HG03432 (cell line): ENCODE results near the gene CLTC.

Experiments
- ATAC-seq: cut with Tn5 transposase; IDR thresholded peaks from one replicate; pipeline ENCODE4 v1.9.1; 2021; ENCODE audit warnings: mild to moderate bottlenecking, moderate library complexity; ENCODE audit not compliant: unreplicated experiment

The CLTC gene

DNA sequence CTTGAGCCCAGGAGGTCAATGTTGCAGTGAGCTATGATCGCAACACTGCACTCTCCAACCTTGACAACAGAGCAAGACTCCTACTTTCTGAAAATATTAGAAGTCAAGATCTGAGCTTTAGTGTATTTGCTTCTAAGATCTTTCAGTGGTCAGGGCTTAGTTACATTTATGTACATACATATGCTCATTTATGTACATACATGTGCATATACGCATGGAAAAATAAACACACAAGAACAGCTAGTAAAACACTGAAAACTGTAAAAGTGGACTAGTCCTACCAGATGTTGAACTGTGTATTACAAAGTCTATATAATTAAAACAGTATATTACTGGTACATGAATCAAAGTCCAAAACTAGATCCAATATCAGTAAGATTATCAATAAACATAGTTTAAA lies 59.2 kb downstream of the CLTC start:
- no peak for ATAC-seq

GRCh38 chr17:59680314-59680713 lies 60.6 kb downstream of the CLTC start:
- ATAC-seq = no peak

DNA sequence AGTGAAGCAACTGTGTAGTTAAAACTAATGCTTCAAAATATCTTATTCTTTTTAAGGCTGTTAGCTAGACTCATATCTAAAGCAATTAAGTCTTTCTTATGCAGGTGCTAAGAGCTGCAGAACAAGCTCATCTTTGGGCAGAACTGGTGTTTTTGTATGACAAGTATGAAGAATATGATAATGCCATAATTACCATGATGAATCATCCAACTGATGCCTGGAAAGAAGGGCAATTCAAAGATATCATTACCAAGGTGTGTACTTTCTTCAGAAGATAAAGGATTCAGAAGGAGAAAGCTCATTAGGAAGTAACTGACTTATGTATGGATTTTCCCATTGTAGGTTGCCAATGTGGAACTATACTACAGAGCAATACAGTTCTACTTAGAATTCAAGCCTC lies 63.6 kb downstream of the CLTC start:
- ATAC-seq = no peak

DNA sequence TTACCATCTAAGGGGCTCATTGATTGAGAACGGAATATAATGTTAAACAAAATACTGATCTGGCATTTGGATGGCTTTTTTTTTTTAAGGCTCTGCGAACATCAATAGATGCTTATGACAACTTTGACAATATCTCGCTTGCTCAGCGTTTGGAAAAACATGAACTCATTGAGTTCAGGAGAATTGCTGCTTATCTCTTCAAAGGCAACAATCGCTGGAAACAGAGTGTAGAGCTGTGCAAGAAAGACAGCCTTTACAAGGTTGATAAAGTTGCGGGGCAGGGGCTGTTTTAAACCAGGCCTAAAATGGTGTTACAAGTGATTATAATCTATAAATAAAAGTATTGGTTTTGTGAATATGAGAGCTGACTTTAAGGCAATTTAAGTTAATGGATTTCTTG lies 65.3 kb downstream of the CLTC start:
- no peak for ATAC-seq

DNA sequence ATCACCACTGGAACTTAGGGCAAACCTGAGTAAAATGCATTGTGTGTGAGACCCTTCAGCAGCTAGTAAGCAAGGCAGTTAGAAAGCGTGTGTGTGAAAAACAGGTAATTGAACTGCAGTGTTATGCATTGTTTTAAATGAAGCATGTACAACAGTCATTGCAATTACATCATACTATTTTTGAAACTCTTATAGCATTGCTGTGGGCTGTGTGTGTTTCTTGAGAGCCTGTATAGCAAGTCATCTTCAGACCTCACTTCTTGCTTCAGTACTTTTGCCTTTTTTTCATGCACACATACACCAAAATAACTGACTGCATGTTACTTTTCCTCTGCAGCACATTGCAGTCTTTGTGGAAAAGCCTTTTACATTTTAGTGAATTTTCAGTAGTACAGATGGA lies 68.3 kb downstream of the CLTC start:
- no peak for ATAC-seq

GRCh38 chr17:59688496-59688895 lies 68.8 kb downstream of the CLTC start:
- no peak for ATAC-seq

DNA sequence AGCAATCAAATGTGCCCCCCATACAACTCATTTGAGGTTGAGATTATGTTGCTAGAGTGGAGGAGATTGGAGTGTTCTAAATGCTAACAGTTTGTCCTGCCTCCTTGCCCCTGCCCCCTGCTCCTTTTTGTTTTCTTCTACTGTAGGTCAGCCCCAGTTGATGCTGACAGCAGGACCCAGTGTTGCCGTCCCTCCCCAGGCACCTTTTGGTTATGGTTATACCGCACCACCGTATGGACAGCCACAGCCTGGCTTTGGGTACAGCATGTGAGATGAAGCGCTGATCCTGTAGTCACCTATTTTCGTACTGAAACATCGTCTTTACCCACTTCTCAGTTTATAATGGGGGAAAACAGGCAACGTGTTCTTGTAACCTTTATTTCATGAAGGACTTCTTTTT lies 73.9 kb downstream of the CLTC start:
- no peak for ATAC-seq

- ATAC-seq = no peak
Measured at GRCh38 chr17:59694344-59694743, 74.6 kb downstream of the CLTC start.

GRCh38 chr17:59695945-59696681 lies 76.4 kb downstream of the CLTC start:
- no peak for ATAC-seq

GRCh38 chr17:59696682-59697277 lies 77.1 kb downstream of the CLTC start:
- ATAC-seq = no peak

- ATAC-seq = no peak
Measured at GRCh38 chr17:59698143-59698542, 78.4 kb downstream of the CLTC start.

DNA sequence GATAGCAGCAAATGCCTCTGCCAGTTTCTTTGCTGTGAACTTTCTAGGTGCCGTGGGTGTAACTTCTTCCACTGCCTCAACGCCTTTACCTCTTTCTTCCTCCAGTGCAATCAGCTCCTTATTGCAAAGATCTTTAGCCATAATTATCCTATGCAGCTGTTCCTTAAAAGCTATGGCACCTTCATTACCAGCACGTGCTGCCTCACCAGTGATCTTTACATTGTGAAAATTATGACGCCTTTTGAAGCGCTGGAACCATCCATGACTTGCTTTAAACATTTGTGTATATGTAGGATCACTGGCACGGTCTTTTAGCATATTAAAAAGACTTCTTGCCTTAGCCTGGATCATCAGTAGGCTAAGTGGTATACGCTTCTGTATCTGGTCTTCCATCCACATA lies 79.5 kb downstream of the CLTC start:
- ATAC-seq = no peak

GRCh38 chr17:59699786-59700185 lies 80.1 kb downstream of the CLTC start:
- ATAC-seq = no peak

DNA sequence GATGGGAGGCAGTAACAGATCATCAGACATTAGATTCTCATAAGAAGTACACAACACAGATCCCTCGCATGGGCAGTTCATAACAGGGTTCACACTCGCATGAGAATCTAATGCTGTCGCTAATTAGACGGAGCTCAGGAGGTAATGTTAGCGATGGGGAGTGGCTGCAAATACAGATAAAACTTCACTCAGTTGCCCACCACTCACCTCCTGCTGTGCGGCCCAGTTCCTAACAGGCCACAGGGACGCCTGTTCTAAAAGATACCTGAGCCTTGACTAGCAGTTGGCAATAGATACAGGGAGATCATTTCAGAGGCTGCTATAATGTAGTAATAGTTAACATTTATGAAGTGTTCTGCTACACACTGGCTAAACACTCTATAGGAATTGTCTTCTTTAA lies 82.6 kb downstream of the CLTC start:
- ATAC-seq = no peak

- ATAC-seq = peak; percentile 96
Measured at GRCh38 chr17:59707149-59707970, 87.7 kb downstream of the CLTC start, which contains the start of the genes PTRH2 and VMP1. TSS of gene PTRH2 (minus strand) at chr17:59707430. CDS start at chr17:59697978, 9,452 bp downstream. TSS of gene VMP1 (plus strand) at chr17:59707654. CDS start at chr17:59731447, 23,793 bp downstream.

- no peak for ATAC-seq
Measured at GRCh38 chr17:59707971-59708430, 88.3 kb downstream of the CLTC start.

- ATAC-seq = no peak
Measured at GRCh38 chr17:59711936-59712335, 92.2 kb downstream of the CLTC start.

DNA sequence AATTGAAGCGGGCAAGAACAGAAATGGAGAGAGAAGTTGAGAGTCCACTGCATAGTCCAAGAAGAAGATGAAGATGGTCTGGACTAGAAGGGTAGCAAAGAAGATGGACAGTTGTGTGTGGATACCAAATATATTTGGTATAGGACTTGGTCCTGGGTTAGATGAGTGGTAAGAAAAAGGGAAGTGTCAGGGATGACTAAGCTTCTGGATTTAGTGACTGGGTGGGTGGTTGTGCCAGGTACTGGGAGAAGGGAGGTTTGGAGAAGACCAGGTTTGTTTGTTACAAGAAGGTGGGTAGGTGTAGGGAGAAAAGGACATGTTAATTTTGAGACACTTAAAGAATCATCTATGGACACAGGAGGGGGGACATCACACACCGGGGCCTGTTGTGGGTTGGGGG lies 93.2 kb downstream of the CLTC start:
- no peak for ATAC-seq

GRCh38 chr17:59714255-59714654 lies 94.6 kb downstream of the CLTC start:
- no peak for ATAC-seq

DNA sequence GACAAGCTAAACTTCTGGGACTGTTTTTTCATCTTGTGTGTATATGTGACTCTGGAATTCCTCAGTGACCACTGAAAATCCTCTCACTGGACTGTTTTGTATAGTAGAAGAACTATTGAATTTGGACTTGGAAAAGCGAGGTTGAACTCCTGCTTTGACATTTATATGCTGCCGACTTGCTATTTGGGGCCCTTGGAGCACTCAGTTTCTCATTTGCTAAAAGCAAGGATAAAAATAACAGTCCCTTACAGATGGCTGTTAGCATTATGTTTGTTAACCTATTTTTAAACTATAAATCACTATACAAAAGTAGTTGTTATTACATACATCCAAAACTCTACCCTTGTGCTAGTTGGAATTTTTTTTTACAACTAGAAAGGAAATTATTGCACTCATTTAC lies 96.7 kb downstream of the CLTC start:
- no peak for ATAC-seq

- ATAC-seq = no peak
Measured at GRCh38 chr17:59719526-59719925, 99.8 kb downstream of the CLTC start.

GRCh38 chr17:59722623-59723022 lies 102.9 kb downstream of the CLTC start:
- ATAC-seq = no peak
